HCT116 (cell line): ENCODE results near the gene FZR1. TPM values are rescaled to one million over a fixed set of nuclear protein-coding genes. Genes with fewer than 3 reads are reported as not detected.

Experiments used
- ATAC-seq: fragments of 200-7000 bp; cut with Tn5 transposase; 2 replicates; pipeline ENCODE4 v1.9.1; 2020; ENCODE audit warnings: mild to moderate bottlenecking, moderate library complexity
- BruUV-seq: library from RNA; stranded (reverse); fragments of 400-500 nt; replicated peaks from 2 replicates; lab custom pipeline; 2021; lab: Mats Ljungman, UMichigan
- CTCF ChIA-PET: fragments of 300-600 bp; sonication (Branson Sonifier 250); formaldehyde crosslinking; loops from one replicate; lab custom pipeline; 2021; ENCODE audit warnings: antibody characterized with exemption; lab: Charles Lee
- POLR2A ChIA-PET: fragments of 300-600, 350-600 bp; sonication (Branson Sonifier 250); formaldehyde crosslinking; loops from one replicate; lab custom pipeline; 2021; ENCODE audit warnings: antibody characterized with exemption; lab: Charles Lee
- RAD21 ChIA-PET, 2 experiments: fragments of 300-600 bp; sonication (Branson Sonifier 250); formaldehyde crosslinking; loops; one replicate each; lab custom pipeline; 2023; ENCODE audit warnings: low total read pairs in 2 of 2; ENCODE audit not compliant: uncharacterized antibody in 2 of 2, unreplicated experiment in 2 of 2, low non-redundant PET in 1 of 2; lab: Charles Lee
- DNase-seq: peaks from one replicate; pipeline ENCODE4 v3.0.0-alpha.2; 2010; ENCODE audit warnings: low read depth, low spot score
- H2AFZ ChIP-seq: fragments of 200-600 bp; shearing (Covaris generic), sonication (generic); 2 replicates; pipeline ENCODE4 v1.6.1; 2017; ENCODE audit warnings: low read depth, mixed run types, mixed read lengths, antibody characterized with exemption, low read length; ENCODE audit not compliant: poor library complexity, severe bottlenecking
- H3K27ac ChIP-seq: 2 replicates; pipeline ENCODE4 v1.5.1; 2012; ENCODE audit warnings: low read depth, low read length
- H3K27me3 ChIP-seq: fragments of 200-600 bp; sonication (generic); 2 replicates; pipeline ENCODE4 v1.6.1; 2016; ENCODE audit warnings: mixed run types, low read length, mixed read lengths; ENCODE audit not compliant: insufficient read depth
- H3K36me3 ChIP-seq, 2 experiments: fragments of 200-500 bp in 1 of 2; fragments of 200-600 bp in 1 of 2; sonication (Bioruptor generic) in 1 of 2; sonication (generic) in 1 of 2; 2 replicates each; pipeline versions ENCODE4 v1.5.1 to v1.6.1; 2014 to 2016; ENCODE audit warnings: low read length in 2 of 2, inconsistent platforms in 1 of 2, mixed read lengths in 1 of 2, mixed run types in 1 of 2; ENCODE audit not compliant: insufficient read depth in 2 of 2, control insufficient read depth in 1 of 2
- H3K4me1 ChIP-seq, 2 experiments: fragments of 200-600 bp in 1 of 2; sonication (generic) in 1 of 2; 2 replicates each; pipeline versions ENCODE4 v1.5.1 to v1.6.1; 2012 to 2017; ENCODE audit warnings: low read length in 2 of 2, inconsistent platforms in 1 of 2, mild to moderate bottlenecking in 1 of 2, mixed read lengths in 1 of 2, mixed run types in 1 of 2, moderate library complexity in 1 of 2; ENCODE audit not compliant: insufficient read depth in 2 of 2, control insufficient read depth in 1 of 2
- H3K4me2 ChIP-seq: fragments of 200-600 bp; sonication (generic); 2 replicates; pipeline ENCODE4 v1.6.1; 2017; ENCODE audit warnings: mixed run types, low read length, mixed read lengths
- H3K4me3 ChIP-seq, 2 experiments: fragments of 200-600 bp in 1 of 2; sonication (generic) in 1 of 2; replicated peaks in 1 of 2; 2 replicates each; pipeline ENCODE4 v1.5.1; 2011 to 2016; ENCODE audit warnings: low read length in 2 of 2, control low read depth in 1 of 2, low read depth in 1 of 2, mild to moderate bottlenecking in 1 of 2, mixed read lengths in 1 of 2, mixed run types in 1 of 2
- H3K79me2 ChIP-seq: fragments of 200-600 bp; sonication (generic); 2 replicates; pipeline ENCODE4 v1.6.1; 2017; ENCODE audit warnings: mild to moderate bottlenecking, mixed run types, low read length, moderate library complexity, mixed read lengths; ENCODE audit not compliant: insufficient read depth
- H3K9ac ChIP-seq: fragments of 200-600 bp; sonication (generic); 2 replicates; pipeline ENCODE4 v1.6.1; 2016; ENCODE audit warnings: low read length, mixed read lengths
- H3K9me2 ChIP-seq: fragments of 200-600 bp; sonication (generic), shearing (Covaris generic); 2 replicates; pipeline ENCODE4 v1.6.1; 2017; ENCODE audit warnings: mixed run types, mild to moderate bottlenecking, moderate library complexity; ENCODE audit not compliant: insufficient read depth
- H3K9me3 ChIP-seq, 2 experiments: fragments of 200-500 bp in 1 of 2; fragments of 200-600 bp in 1 of 2; sonication (Bioruptor generic) in 1 of 2; sonication (generic) in 1 of 2; 2 replicates each; pipeline ENCODE4 v1.6.1; 2014 to 2017; ENCODE audit warnings: low read length in 2 of 2, mixed read lengths in 2 of 2, inconsistent platforms in 1 of 2, low read depth in 1 of 2, mild to moderate bottlenecking in 1 of 2, mixed run types in 1 of 2, moderate library complexity in 1 of 2; ENCODE audit not compliant: control insufficient read depth in 1 of 2, insufficient read depth in 1 of 2
- H4K20me1 ChIP-seq: fragments of 200-600 bp; sonication (generic), shearing (Covaris generic); 2 replicates; pipeline ENCODE4 v1.6.1; 2017; ENCODE audit warnings: mixed run types, mild to moderate bottlenecking, moderate library complexity; ENCODE audit not compliant: insufficient read depth
- ATF3 ChIP-seq: IDR thresholded peaks from 2 replicates; pipeline ENCODE4 v1.6.1; 2012
- CEBPB ChIP-seq: IDR thresholded peaks from 2 replicates; pipeline ENCODE4 v1.6.1; 2012; ENCODE audit warnings: low read depth
- CTCF ChIP-seq, 3 experiments: fragments of 200-600 bp in 1 of 3; sonication (generic) in 1 of 3; IDR thresholded peaks in 2 of 3; conservative IDR thresholded peaks in 1 of 3; 2 replicates each; pipeline ENCODE4 v1.5.1; 2012 to 2017; ENCODE audit warnings: low read depth in 2 of 3, low read length in 2 of 3, antibody characterized with exemption in 1 of 3, borderline replicate concordance in 1 of 3, control low read depth in 1 of 3, mild to moderate bottlenecking in 1 of 3, mixed read lengths in 1 of 3, mixed run types in 1 of 3, moderate library complexity in 1 of 3; ENCODE audit not compliant: insufficient read depth in 1 of 3
- ELF1 ChIP-seq: IDR thresholded peaks from 2 replicates; pipeline ENCODE4 v1.6.1; 2012; ENCODE audit warnings: low read depth, borderline replicate concordance
- EZH2 ChIP-seq: fragments of 200-600 bp; sonication (generic); IDR thresholded peaks from 2 replicates; pipeline ENCODE4 v1.6.1; 2017; ENCODE audit warnings: antibody characterized with exemption, mixed run types
- EZH2phosphoT487 ChIP-seq: fragments of 200-600 bp; IDR thresholded peaks from 2 replicates; pipeline ENCODE4 v1.6.1; 2018; ENCODE audit warnings: antibody characterized with exemption, borderline replicate concordance
- FOSL1 ChIP-seq: IDR thresholded peaks from 2 replicates; pipeline ENCODE4 v1.6.1; 2012; ENCODE audit warnings: low read depth
- JUND ChIP-seq: IDR thresholded peaks from 2 replicates; pipeline ENCODE4 v1.6.1; 2012
- POLR2A ChIP-seq: IDR thresholded peaks from 2 replicates; pipeline ENCODE4 v1.7.0; 2011; ENCODE audit warnings: borderline replicate concordance; ENCODE audit not compliant: insufficient read depth, insufficient read length; ENCODE audit errors: extremely low read depth
- POLR2AphosphoS5 ChIP-seq: IDR thresholded peaks from 2 replicates; pipeline ENCODE4 v1.6.1; 2011; ENCODE audit warnings: mild to moderate bottlenecking, low read depth, low read length, moderate library complexity
- RAD21 ChIP-seq: IDR thresholded peaks from 2 replicates; pipeline ENCODE4 v1.6.1; 2012; ENCODE audit warnings: low read depth, mild to moderate bottlenecking
- REST ChIP-seq: IDR thresholded peaks from 2 replicates; pipeline ENCODE4 v1.6.1; 2012; ENCODE audit warnings: low read depth
- SIN3A ChIP-seq: IDR thresholded peaks from 2 replicates; pipeline ENCODE4 v1.6.1; 2012; ENCODE audit warnings: low read depth
- SP1 ChIP-seq: IDR thresholded peaks from 2 replicates; pipeline ENCODE4 v1.6.1; 2012; ENCODE audit warnings: low read depth
- YY1 ChIP-seq: IDR thresholded peaks from 2 replicates; pipeline ENCODE4 v1.6.1; 2011; ENCODE audit warnings: low read length, low read depth, moderate library complexity, mild to moderate bottlenecking; ENCODE audit not compliant: insufficient replicate concordance; ENCODE audit errors: extremely low read depth
- intact Hi-C: fragments of 100-400 bp; cut with micrococcal nuclease; formaldehyde crosslinking; loops from 2 replicates; pipeline ENCODE4 v1.10.0; 2022
- total RNA-seq: library from RNA; stranded (reverse); gene quantifications from one replicate; pipeline ENCODE4 v1.2.1, GENCODE V29; 2021; ENCODE audit not compliant: unreplicated experiment

FZR1 gene
- total RNA-seq, 1 experiment from 2014 or later: 60.3 TPM

GRCh38 chr19:3463714-3464586 lies 42.2 kb upstream of the FZR1 start:
- TF ChIP-seq CTCF (IDR thresholded peaks at IDR 0.05 in 2 of 3, conservative IDR thresholded peaks at IDR 0.05 in 1 of 3; ENCODE audit: borderline replicate concordance in 1 of 3, insufficient read depth in 1 of 3, low read depth in 2 of 3, low read length in 2 of 3): no peak
- no peak for TF ChIP-seq REST
- no peak for TF ChIP-seq YY1
- no peak for TF ChIP-seq ATF3
- TF ChIP-seq EZH2phosphoT487: no peak
- TF ChIP-seq ELF1: no peak
- TF ChIP-seq CEBPB: no peak
- no peak for TF ChIP-seq POLR2A
- no peak for TF ChIP-seq SIN3A
- TF ChIP-seq EZH2: no peak
- TF ChIP-seq POLR2AphosphoS5: no peak
- no peak for TF ChIP-seq RAD21
- no peak for TF ChIP-seq FOSL1
- no peak for TF ChIP-seq JUND
- no peak for TF ChIP-seq SP1
- DNase-seq (no peak), ATAC-seq (no peak)
- Histone ChIP-seq H3K4me2 (no peak overlapping the region), H3K4me1 (no peaks in the 10 kb centered on the region), H3K4me3 (no peak overlapping the region), H3K36me3 (peaks cover 6 to 8% of the 10 kb centered on the region in 2 experiments; a peak in 3 of 4 replicates), H3K27me3 (no peaks in the 10 kb centered on the region), H3K9ac (no peak overlapping the region), H3K27ac (no peak overlapping the region), H4K20me1 (no peaks in the 10 kb centered on the region), H2AFZ (no peak overlapping the region), H3K79me2 (no peaks in the 10 kb centered on the region), H3K9me2 (no peaks in the 10 kb centered on the region), H3K9me3 (no peaks in the 10 kb centered on the region; a peak in 1 of 4 replicates)
- ChIA-PET RAD21 (no interaction called here), CTCF (no interaction called here), POLR2A (no interaction called here)
- intact Hi-C loops: no loop called here
- BruUV-seq: no TSS peak
